ENCODE results near the gene GADL1. TPM values are rescaled to one million over a fixed set of nuclear protein-coding genes. Genes with fewer than 3 reads are reported as not detected.

GADL1 gene
- total RNA-seq, 2 donors from 2014 or later = not detected

- DNase-seq (no peak), ATAC-seq (no peak)
- H3K27ac ChIP-seq = no peak overlapping the region
- TF ChIP-seq POLR2A (IDR thresholded peaks at IDR 0.05) (no peak), CTCF (IDR thresholded peaks at IDR 0.05) (no peak)
- H3K9me3 ChIP-seq = no peaks in the 10 kb centered on the region
- H3K36me3 ChIP-seq (replicated peaks in 1 of 2; ENCODE audit: insufficient read depth in 1 of 2, low read depth in 2 of 2) = peaks cover 3 to 20% of the 10 kb centered on the region in 2 donors
- no peaks in the 10 kb centered on the region for H3K27me3 ChIP-seq
- 82 to 83% methylated on average over 8 of the region's 8 CpGs for WGBS, 2 donors
- peaks cover 6% of the 10 kb centered on the region for H3K4me1 ChIP-seq
- intact Hi-C loops (cut with DNase I) = no loop called here
- H3K4me3 ChIP-seq = no peak overlapping the region
Measured at GRCh38 chr3:30677347-30677685, 217.1 kb downstream of the GADL1 start.

- no peaks in the 10 kb centered on the region for H3K9me3 ChIP-seq
- H3K27me3 ChIP-seq = no peaks in the 10 kb centered on the region
- ATAC-seq (no peak), DNase-seq (no peak)
- peaks cover 6% of the 10 kb centered on the region for H3K4me1 ChIP-seq
- 84 to 85% methylated on average over 4 of the region's 4 CpGs for WGBS, 2 donors
- intact Hi-C loops (cut with DNase I) = no loop called here
- H3K36me3 ChIP-seq (replicated peaks in 1 of 2; ENCODE audit: insufficient read depth in 1 of 2, low read depth in 2 of 2) = peaks cover 3 to 27% of the 10 kb centered on the region in 2 donors
- H3K4me3 ChIP-seq = no peak overlapping the region
- H3K27ac ChIP-seq = no peak overlapping the region
- TF ChIP-seq POLR2A (IDR thresholded peaks at IDR 0.05) (no peak), CTCF (IDR thresholded peaks at IDR 0.05) (no peak)
Measured at GRCh38 chr3:30676424-30677346, 217.8 kb downstream of the GADL1 start.
